ENCODE data around the gene BCAR1. TPM values are rescaled to one million over a fixed set of nuclear protein-coding genes. Genes with fewer than 3 reads are reported as not detected.

Gene BCAR1
- total RNA-seq, 1 donor, result 33.4 TPM

DNA sequence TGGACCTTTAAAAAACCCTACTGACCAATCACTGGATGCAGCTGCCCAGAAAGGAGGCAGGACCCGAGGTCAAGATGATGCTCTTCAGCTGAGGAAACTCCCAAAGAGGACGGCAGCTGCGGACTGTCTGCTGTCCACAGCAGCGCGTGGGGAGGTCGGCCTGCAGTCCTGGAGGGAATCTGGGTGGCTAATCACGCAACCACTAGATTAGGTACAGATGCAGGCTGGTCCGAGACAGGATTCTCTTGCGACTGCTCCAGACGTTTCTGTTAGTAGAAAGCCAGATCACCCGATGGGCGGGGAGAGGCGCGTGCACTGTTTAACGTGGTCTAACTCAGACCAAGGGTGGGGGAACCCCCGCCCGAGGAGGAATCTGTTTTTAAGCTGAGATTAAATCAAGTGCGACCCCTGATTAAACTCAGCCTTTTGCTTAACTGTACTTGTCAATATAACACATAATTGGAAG lies 53.3 kb downstream of the BCAR1 start:
- H3K4me3 ChIP-seq (ENCODE audit: low read depth, low read length), result peak overlapping the region; percentile 53
- TF ChIP-seq, protein P1, sequence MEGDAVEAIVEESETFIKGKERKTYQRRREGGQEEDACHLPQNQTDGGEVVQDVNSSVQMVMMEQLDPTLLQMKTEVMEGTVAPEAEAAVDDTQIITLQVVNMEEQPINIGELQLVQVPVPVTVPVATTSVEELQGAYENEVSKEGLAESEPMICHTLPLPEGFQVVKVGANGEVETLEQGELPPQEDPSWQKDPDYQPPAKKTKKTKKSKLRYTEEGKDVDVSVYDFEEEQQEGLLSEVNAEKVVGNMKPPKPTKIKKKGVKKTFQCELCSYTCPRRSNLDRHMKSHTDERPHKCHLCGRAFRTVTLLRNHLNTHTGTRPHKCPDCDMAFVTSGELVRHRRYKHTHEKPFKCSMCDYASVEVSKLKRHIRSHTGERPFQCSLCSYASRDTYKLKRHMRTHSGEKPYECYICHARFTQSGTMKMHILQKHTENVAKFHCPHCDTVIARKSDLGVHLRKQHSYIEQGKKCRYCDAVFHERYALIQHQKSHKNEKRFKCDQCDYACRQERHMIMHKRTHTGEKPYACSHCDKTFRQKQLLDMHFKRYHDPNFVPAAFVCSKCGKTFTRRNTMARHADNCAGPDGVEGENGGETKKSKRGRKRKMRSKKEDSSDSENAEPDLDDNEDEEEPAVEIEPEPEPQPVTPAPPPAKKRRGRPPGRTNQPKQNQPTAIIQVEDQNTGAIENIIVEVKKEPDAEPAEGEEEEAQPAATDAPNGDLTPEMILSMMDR (IDR thresholded peaks at IDR 0.05; ENCODE audit: insufficient read depth, low read length), result no peak
- peak; percentile 86 for DNase-seq (ENCODE audit: low read depth)

DNA sequence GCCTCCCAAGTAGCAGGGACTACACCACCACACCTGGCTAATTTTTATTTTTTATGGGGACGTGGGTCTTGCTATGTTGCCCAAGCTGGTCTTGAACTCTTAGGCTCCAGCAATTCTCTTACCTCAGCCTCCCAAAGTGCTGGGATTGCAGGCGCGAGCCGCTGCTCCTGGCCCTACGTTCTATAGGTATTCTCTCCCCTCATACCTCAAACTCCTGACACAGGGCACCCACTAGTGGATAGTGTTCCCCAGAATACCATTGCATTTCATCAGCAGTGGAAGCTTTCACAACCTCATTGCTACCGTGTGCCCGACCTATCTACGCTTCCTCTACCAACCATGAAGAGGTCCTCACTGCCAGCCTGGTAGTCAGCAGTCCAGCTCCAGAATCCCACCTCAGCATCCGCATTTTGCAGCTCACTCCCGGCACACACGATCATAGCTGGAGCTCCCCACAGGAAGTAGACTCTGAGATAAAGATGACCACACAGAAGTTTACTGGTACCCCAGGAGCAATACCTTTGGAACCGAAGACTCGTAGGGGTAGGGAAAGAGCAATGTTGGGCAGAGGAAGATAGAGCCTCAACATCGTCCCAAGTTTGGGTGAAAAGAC lies 53.8 kb downstream of the BCAR1 start:
- TF ChIP-seq, protein P1 (IDR thresholded peaks at IDR 0.05; ENCODE audit: insufficient read depth, low read length), result no peak
- DNase-seq (ENCODE audit: low read depth), result no peak
- peak overlapping the region; percentile 53 for H3K4me3 ChIP-seq (ENCODE audit: low read depth, low read length)

DNA sequence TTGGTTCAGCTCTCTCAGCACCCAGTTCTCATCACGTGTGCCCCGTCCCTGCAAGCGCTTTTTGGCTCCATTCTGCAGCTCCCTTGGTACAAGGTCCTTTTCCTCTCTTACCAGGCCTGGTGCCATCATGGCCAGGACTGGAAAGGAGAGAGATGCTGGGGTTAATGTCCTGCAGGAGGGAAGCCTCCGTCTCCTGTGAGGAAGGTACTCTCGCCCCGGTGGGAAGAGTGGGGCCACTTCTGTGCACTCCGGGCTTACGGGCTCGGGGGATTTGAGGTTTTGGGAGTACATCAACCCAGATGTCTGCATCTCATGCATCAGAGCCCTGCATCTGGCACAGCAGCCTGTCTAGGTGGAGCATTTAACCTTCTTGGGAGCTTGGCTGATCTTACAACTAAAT lies 54.6 kb downstream of the BCAR1 start:
- H3K4me3 ChIP-seq (ENCODE audit: low read depth, low read length), result no peak overlapping the region
- no peak for DNase-seq (ENCODE audit: low read depth)
- TF ChIP-seq, protein P1 (IDR thresholded peaks at IDR 0.05; ENCODE audit: insufficient read depth, low read length), result no peak

DNA sequence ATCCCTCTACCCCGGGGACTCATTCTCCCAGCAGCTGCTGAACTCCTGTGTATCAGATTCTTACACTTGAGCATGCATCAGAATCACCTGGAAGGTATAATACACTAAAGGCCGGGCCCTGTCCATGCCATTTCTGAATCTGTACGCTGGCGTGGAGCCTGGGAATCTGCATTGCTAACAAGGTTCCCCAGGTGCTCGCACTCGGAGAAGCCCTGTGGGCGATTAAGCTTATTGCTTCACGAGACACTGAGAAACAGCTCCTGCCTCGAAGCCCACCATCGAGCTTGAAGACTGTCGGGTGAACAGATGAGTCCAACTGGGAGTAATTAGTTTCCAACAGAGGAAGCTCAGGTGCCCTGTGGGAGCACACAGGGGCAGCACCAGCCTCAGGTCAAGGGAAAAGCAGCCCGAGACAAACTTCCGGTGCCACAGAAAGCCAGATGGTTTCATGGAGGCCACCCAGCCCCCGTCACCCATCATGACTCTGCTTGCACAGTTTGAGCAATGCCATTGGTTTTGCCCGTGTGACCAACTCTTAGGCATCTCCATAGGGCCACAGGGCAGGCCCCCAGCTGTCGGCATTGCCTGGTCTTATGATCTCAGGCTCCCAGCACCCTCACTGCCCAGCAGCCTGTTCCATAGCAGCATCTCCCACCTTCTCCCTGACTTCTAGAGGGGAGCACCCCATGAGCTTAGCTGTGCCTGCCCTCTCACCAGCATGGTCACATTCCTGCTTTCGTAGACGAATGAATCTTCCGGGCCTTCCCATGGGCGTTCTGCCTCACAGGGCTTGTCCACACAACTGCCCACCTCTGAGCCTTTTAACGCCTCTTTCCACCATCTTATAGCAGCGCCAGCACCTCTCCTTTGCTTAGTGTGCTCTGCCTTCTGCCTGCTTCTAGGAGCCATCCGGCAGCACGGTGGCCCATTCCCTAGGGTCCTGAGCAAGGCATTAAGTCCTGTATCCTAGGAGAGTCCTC lies 55.3 kb downstream of the BCAR1 start:
- H3K4me3 ChIP-seq (ENCODE audit: low read depth, low read length), result no peak overlapping the region
- TF ChIP-seq, protein P1 (IDR thresholded peaks at IDR 0.05; ENCODE audit: insufficient read depth, low read length), result no peak
- DNase-seq (ENCODE audit: low read depth), result no peak

DNA sequence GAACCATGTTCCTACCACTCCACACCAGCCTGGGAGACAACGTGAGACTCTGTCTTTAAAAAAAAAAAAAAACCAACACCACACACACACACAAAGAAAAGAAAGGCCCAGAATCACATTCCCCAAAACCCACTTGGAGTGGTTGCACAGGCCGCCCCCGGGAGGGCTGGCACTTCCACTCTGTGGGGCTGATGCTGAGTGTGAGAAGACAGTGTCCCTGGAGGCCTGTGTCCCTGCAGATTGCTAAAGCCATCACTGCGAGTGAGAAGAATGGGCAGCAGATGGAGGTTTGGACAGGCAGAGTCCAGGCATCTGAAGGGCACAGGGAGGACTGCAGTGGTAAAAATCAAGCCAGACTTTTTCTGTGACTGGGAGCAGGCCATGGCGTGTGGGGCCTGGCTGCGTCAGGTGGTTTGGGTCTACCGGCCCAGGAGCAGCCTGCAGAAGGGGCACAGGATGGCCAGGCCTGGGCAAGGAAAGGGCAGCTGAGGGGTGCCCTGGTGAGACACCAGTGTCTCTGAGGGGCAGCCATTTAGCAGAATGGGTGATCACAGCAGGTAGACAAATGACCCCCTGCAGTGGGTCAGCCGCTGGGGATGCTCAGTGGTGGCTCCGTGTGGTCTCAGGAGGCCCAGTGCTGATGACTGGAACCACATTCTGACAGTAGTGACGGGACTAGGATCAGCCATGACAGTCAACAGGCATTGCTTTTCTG lies 57.5 kb downstream of the BCAR1 start:
- TF ChIP-seq, protein P1 (IDR thresholded peaks at IDR 0.05; ENCODE audit: insufficient read depth, low read length), result no peak
- H3K4me3 ChIP-seq (ENCODE audit: low read depth, low read length), result no peak overlapping the region
- DNase-seq (ENCODE audit: low read depth), result no peak

DNA sequence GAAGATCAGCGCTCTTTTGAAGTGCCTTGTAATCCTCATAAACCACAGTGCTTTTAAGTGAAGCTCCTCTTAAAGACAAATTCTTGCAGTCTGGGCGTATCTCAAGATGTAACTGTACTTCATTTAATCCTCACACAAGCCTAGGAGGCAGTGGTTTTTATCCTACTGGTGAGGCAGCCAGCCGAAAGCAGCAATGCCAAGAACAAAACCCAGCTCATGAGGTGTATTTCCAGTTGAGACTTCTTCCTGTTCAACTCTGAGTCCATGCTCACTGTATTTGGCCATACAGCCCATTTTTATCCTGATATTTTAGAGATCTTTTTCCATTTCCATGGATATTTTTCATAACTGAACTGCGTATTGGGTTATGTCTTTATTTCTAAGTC lies 58.2 kb downstream of the BCAR1 start:
- DNase-seq (ENCODE audit: low read depth), result peak; percentile 8
- no peak overlapping the region for H3K4me3 ChIP-seq (ENCODE audit: low read depth, low read length)
- TF ChIP-seq, protein P1 (IDR thresholded peaks at IDR 0.05; ENCODE audit: insufficient read depth, low read length), result no peak

Measured in fibroblast of the aortic adventitia (primary cell).